MCF 10A (cell line): ENCODE measurements around the gene OXLD1. TPM values are rescaled to one million over a fixed set of nuclear protein-coding genes. Genes with fewer than 3 reads are reported as not detected.

ENCODE experiments used
- BruUV-seq: library from RNA; stranded (reverse); fragments of 400-500 nt; replicated peaks from 2 replicates; lab custom pipeline; 2021; lab: Mats Ljungman, UMichigan
- CTCF ChIA-PET: fragments of 300-600 bp; sonication (Branson Sonifier 250); formaldehyde crosslinking; extraction: SDS; loops from one replicate; lab custom pipeline; 2021; ENCODE audit warnings: antibody characterized with exemption, inconsistent platforms; lab: Yijun Ruan, JAX
- POLR2A ChIA-PET: fragments of 300-600, 350-650 bp; sonication (Branson Sonifier 250); formaldehyde crosslinking; extraction: SDS; loops from one replicate; lab custom pipeline; 2020; ENCODE audit warnings: antibody characterized with exemption, inconsistent platforms; lab: Yijun Ruan, JAX
- DNase-seq: peaks from one replicate; pipeline ENCODE4 v3.0.0-alpha.2; 2018; ENCODE audit not compliant: unreplicated experiment
- H3K27ac Mint-ChIP-seq: one replicate; pipeline ENCODE4 v1.8.0; 2022; ENCODE audit warnings: mild to moderate bottlenecking, low read depth, mixed read lengths; ENCODE audit not compliant: unreplicated experiment
- H3K27me3 Mint-ChIP-seq: one replicate; pipeline ENCODE4 v1.8.0; 2022; ENCODE audit warnings: mixed read lengths; ENCODE audit not compliant: insufficient read depth, unreplicated experiment
- H3K36me3 Mint-ChIP-seq: one replicate; pipeline ENCODE4 v1.8.0; 2022; ENCODE audit warnings: mild to moderate bottlenecking, moderate library complexity, mixed read lengths; ENCODE audit not compliant: insufficient read depth, unreplicated experiment
- H3K4me1 Mint-ChIP-seq: one replicate; pipeline ENCODE4 v1.8.0; 2022; ENCODE audit warnings: mixed read lengths; ENCODE audit not compliant: insufficient read depth, unreplicated experiment
- H3K4me3 Mint-ChIP-seq: one replicate; pipeline ENCODE4 v1.8.0; 2022; ENCODE audit warnings: mild to moderate bottlenecking, moderate library complexity, mixed read lengths; ENCODE audit not compliant: unreplicated experiment
- H3K9me3 Mint-ChIP-seq: one replicate; pipeline ENCODE4 v1.8.0; 2022; ENCODE audit warnings: mixed read lengths; ENCODE audit not compliant: unreplicated experiment
- intact Hi-C: fragments of 100-400 bp; cut with micrococcal nuclease; formaldehyde crosslinking; loops from 2 replicates; pipeline ENCODE4 v1.14.1; 2022
- total RNA-seq: library from RNA; stranded (reverse); gene quantifications from 2 replicates; pipeline ENCODE4 v1.2.3, GENCODE V29; 2022
- TF ChIP-seq, protein P1 (sequence below): fragments of 200-600 bp; IDR thresholded peaks from one replicate; pipeline ENCODE4 v1.8.0; 2022; ENCODE audit warnings: antibody characterized with exemption, mild to moderate bottlenecking; ENCODE audit not compliant: unreplicated experiment

OXLD1 gene
- total RNA-seq, 1 experiment from 2014 or later: 54.8 TPM

DNA sequence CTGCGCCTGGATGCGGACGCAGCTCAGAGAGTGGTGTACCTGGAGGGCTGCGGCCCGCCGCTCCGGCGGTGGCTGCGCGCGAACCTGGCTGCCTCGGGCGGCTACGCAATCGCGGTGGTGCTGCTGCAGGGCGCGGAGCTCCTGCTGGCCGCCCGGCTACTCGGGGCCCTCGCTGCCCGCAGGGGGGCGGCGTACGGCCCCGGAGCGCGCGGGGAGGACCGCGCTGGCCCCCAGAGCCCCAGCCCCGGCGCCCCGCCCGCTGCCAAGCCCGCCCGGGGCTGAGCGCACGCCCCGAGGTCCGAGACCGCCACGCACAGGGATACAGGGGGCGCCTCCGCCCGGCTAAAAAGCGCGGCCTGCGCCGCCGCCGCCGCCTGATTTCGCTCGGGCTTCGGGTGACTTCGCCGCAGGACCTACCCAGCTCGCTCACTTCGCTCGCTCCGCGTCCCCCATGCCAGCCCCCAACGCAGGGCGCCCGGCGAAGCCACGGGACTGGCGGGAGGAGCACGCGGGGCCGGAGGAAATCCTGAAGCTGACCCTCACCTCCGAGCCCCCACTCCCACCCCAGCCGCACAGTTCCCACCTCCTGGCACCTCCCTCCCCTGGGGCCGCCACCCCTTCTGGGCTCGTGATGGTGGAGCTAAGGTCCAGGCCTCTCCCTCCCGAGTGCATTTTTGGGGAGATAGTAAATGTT, 18.2 kb downstream of the OXLD1 start:
- Mint-ChIP-seq H3K27ac (no peak overlapping the region), H3K4me1 (peaks cover 7% of the 10 kb centered on the region), H3K27me3 (no peaks in the 10 kb centered on the region), H3K9me3 (no peaks in the 10 kb centered on the region), H3K4me3 (no peak overlapping the region), H3K36me3 (peaks cover 11% of the 10 kb centered on the region)
- DNase-seq: no peak
- ChIA-PET POLR2A (no interaction called here), CTCF (interaction anchor here (0.6 kb wide), 2 partner anchors 47 to 69 kb away, joined by 3 read pairs; no protein-coding TSS in a partner anchor)
- intact Hi-C loops: no loop called here
- TF ChIP-seq, protein P1, sequence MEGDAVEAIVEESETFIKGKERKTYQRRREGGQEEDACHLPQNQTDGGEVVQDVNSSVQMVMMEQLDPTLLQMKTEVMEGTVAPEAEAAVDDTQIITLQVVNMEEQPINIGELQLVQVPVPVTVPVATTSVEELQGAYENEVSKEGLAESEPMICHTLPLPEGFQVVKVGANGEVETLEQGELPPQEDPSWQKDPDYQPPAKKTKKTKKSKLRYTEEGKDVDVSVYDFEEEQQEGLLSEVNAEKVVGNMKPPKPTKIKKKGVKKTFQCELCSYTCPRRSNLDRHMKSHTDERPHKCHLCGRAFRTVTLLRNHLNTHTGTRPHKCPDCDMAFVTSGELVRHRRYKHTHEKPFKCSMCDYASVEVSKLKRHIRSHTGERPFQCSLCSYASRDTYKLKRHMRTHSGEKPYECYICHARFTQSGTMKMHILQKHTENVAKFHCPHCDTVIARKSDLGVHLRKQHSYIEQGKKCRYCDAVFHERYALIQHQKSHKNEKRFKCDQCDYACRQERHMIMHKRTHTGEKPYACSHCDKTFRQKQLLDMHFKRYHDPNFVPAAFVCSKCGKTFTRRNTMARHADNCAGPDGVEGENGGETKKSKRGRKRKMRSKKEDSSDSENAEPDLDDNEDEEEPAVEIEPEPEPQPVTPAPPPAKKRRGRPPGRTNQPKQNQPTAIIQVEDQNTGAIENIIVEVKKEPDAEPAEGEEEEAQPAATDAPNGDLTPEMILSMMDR: no peak
- no TSS peak for BruUV-seq

DNA sequence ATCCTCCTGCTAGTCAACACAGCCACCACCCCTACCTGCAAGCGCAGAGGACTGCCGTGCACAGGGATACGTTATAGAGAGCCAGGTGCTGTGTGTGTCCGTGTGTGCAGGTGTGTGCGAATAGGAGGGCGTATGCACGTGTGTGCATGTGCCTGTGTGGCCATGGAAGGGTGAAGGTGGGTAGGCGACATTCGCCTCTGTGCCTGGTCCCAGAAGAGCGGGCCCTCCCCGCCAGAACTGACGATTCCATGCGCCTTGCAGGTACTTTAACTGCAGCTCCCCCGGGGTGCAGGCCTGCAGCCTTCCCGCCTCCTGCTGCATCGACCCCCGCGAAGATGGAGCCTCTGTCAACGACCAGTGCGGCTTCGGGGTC, 18.8 kb downstream of the OXLD1 start:
- Mint-ChIP-seq H3K4me1 (peaks cover 7% of the 10 kb centered on the region), H3K4me3 (no peak overlapping the region), H3K36me3 (peaks cover 11% of the 10 kb centered on the region), H3K27ac (no peak overlapping the region), H3K9me3 (no peaks in the 10 kb centered on the region), H3K27me3 (no peaks in the 10 kb centered on the region)
- intact Hi-C loops: no loop called here
- DNase-seq: no peak
- TF ChIP-seq, protein P1: no peak
- POLR2A ChIA-PET: no interaction called here
- CTCF ChIA-PET: interaction anchor here (0.6 kb wide), 3 partner anchors 46 to 69 kb away, joined by 3 read pairs; no protein-coding TSS in a partner anchor
- no TSS peak for BruUV-seq

DNA sequence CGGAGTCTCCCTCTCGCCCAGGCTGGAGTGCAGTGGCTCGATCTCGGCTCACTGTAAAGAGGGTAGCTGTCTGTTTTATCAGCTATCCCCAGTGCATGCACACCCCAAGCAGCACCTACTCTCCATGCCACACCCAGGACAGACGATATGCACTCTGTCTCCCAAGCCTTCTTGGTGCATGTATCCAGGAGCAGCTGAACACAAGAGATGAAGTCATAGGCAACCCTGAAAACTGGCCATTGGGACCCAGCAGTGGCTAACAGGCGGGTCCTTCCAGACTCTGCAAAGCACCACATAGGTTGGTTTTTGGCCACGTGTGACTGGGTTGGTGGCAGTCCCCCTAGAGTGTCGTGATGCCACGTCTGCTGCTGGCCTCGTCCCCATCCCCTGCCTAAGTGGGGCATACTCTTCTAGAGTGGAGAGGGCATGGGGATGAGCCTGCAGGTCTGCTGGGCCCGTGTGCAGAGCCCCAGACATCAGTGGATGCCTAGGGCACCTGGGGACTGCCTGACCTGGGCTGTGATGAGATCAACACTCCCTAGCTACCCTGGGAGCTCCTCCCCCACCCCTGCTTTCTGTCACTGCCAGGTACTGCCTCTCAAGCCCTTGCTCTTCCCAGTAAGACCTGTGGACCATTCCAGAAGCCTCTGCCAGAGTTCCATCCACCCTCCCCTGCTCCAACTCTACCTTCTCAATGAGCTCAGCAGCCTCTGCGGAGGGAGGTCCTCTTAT, 19.4 kb downstream of the OXLD1 start:
- no TSS peak for BruUV-seq
- DNase-seq: no peak
- POLR2A ChIA-PET: interaction anchor here (0.6 to 1.3 kb wide), 2 partner anchors 10 to 13 kb away, joined by 3 read pairs; partner anchors contain the start of gene NPLOC4

More for the DNA sequence above, 19.4 kb downstream of the OXLD1 start:
- TF ChIP-seq, protein P1: no peak
- Mint-ChIP-seq H3K4me3 (no peak overlapping the region), H3K27ac (no peak overlapping the region), H3K4me1 (peaks cover 6% of the 10 kb centered on the region), H3K27me3 (no peaks in the 10 kb centered on the region), H3K36me3 (peaks cover 11% of the 10 kb centered on the region), H3K9me3 (no peaks in the 10 kb centered on the region)
- CTCF ChIA-PET: interaction anchor here (0.6 kb wide), 2 partner anchors 58 to 68 kb away, joined by 3 read pairs; no protein-coding TSS in a partner anchor
- intact Hi-C loops: no loop called here
